ENCODE measurements around the gene IRF5. TPM values are rescaled to one million over a fixed set of nuclear protein-coding genes. Genes with fewer than 3 reads are reported as not detected.
A peak's percentile ranks its signal among the peaks of the same experiment; 100 is the strongest.

The IRF5 gene
- total and polyA plus RNA-seq, 2 donors (not counting 1 experiment from before 2014, with no cell fraction given): 91.3 to 135 TPM

GRCh38 chr7:128988372-128988771 is 50.6 kb downstream of the IRF5 start:
- H3K9me3 ChIP-seq (ENCODE audit: control extremely low read depth in 1 of 3, control insufficient read depth in 2 of 3, insufficient read depth in 1 of 3, low read length in 2 of 3): no peaks in the 10 kb centered on the region
- no peak overlapping the region for H3K4me2 ChIP-seq (replicated peaks; ENCODE audit: low read depth, low read length, poor library complexity, severe bottlenecking)
- peak overlapping the region; percentile 34 for H3K27ac Mint-ChIP-seq
- no peak overlapping the region for H3K4me3 ChIP-seq (ENCODE audit: control extremely low read depth in 1 of 5, extremely low read depth in 1 of 5, insufficient read depth in 1 of 5, low read depth in 2 of 5, low read length in 4 of 5)
- peaks cover 27 to 87% of the 10 kb centered on the region in 2 experiments for H3K36me3 ChIP-seq (replicated peaks in 1 of 2; ENCODE audit: control extremely low read depth in 1 of 2, control insufficient read depth in 1 of 2, extremely low read depth in 1 of 2, insufficient read depth in 2 of 2, low read length in 1 of 2)
- POLR2A ChIA-PET: no interaction called here
- no peaks in the 10 kb centered on the region for H3K4me1 ChIP-seq (ENCODE audit: control insufficient read depth in 2 of 2, insufficient read depth in 2 of 2, low read length in 2 of 2)
- H3K4me3 Mint-ChIP-seq: no peak overlapping the region
- TF ChIP-seq EZH2 (IDR thresholded peaks at IDR 0.05; ENCODE audit: borderline replicate concordance, insufficient read depth, low read depth, low read length, poor library complexity, severe bottlenecking): no peak
- no peak for TF ChIP-seq CTCF (IDR thresholded peaks at IDR 0.05)
- no peaks in the 10 kb centered on the region for H4K20me1 ChIP-seq (ENCODE audit: control insufficient read depth, insufficient read depth, low read length, poor library complexity, severe bottlenecking)
- H3K9ac ChIP-seq (ENCODE audit: low read length): no peak overlapping the region
- no peaks in the 10 kb centered on the region for H3K9me3 Mint-ChIP-seq (ENCODE audit: insufficient read depth)
- no peaks in the 10 kb centered on the region for H3K27me3 ChIP-seq (replicated peaks in 1 of 4; ENCODE audit: control extremely low read depth in 1 of 4, control insufficient read depth in 3 of 4, insufficient read depth in 4 of 4, low read length in 3 of 4)
- no peak overlapping the region for H3K27ac ChIP-seq (ENCODE audit: low read length in 2 of 2)
- H2AFZ ChIP-seq (ENCODE audit: insufficient read depth, low read depth, low read length, poor library complexity, severe bottlenecking): no peak overlapping the region
- CTCF ChIA-PET: no interaction called here
- ATAC-seq (ENCODE audit: low read depth): no peak
- intact Hi-C loops (cut with micrococcal nuclease): no loop called here
- H3K4me1 Mint-ChIP-seq: no peaks in the 10 kb centered on the region
- no peaks in the 10 kb centered on the region for H3K79me2 ChIP-seq (ENCODE audit: control insufficient read depth, insufficient read depth, low read length)
- DNase-seq: no peak
- no peaks in the 10 kb centered on the region for H3K27me3 Mint-ChIP-seq

- Histone ChIP-seq H3K79me2 (ENCODE audit: control insufficient read depth, insufficient read depth, low read length) (no peaks in the 10 kb centered on the region), H3K4me1 (ENCODE audit: control insufficient read depth in 2 of 2, insufficient read depth in 2 of 2, low read length in 2 of 2) (no peaks in the 10 kb centered on the region), H2AFZ (ENCODE audit: insufficient read depth, low read depth, low read length, poor library complexity, severe bottlenecking) (no peak overlapping the region), H3K4me2 (replicated peaks; ENCODE audit: low read depth, low read length, poor library complexity, severe bottlenecking) (no peak overlapping the region), H3K36me3 (replicated peaks in 1 of 2; ENCODE audit: control extremely low read depth in 1 of 2, control insufficient read depth in 1 of 2, extremely low read depth in 1 of 2, insufficient read depth in 2 of 2, low read length in 1 of 2) (peaks cover 29 to 88% of the 10 kb centered on the region in 2 experiments), H3K9ac (ENCODE audit: low read length) (no peak overlapping the region), H3K27me3 (replicated peaks in 1 of 4; ENCODE audit: control extremely low read depth in 1 of 4, control insufficient read depth in 3 of 4, insufficient read depth in 4 of 4, low read length in 3 of 4) (no peaks in the 10 kb centered on the region), H3K9me3 (ENCODE audit: control extremely low read depth in 1 of 3, control insufficient read depth in 2 of 3, insufficient read depth in 1 of 3, low read length in 2 of 3) (no peaks in the 10 kb centered on the region), H4K20me1 (ENCODE audit: control insufficient read depth, insufficient read depth, low read length, poor library complexity, severe bottlenecking) (no peaks in the 10 kb centered on the region), H3K27ac (ENCODE audit: low read length in 2 of 2) (no peak overlapping the region), H3K4me3 (ENCODE audit: control extremely low read depth in 1 of 5, extremely low read depth in 1 of 5, insufficient read depth in 1 of 5, low read depth in 2 of 5, low read length in 4 of 5) (no peak overlapping the region)
- CTCF ChIA-PET: no interaction called here
- Mint-ChIP-seq H3K27ac (no peak overlapping the region), H3K9me3 (ENCODE audit: insufficient read depth) (no peaks in the 10 kb centered on the region), H3K4me1 (no peaks in the 10 kb centered on the region), H3K4me3 (no peak overlapping the region), H3K27me3 (no peaks in the 10 kb centered on the region)
- ATAC-seq (ENCODE audit: low read depth) (no peak), DNase-seq (no peak)
- TF ChIP-seq CTCF (IDR thresholded peaks at IDR 0.05) (no peak), EZH2 (IDR thresholded peaks at IDR 0.05; ENCODE audit: borderline replicate concordance, insufficient read depth, low read depth, low read length, poor library complexity, severe bottlenecking) (no peak)
- POLR2A ChIA-PET: no interaction called here
- 95% methylated on average over 7 of the region's 9 CpGs for WGBS (ENCODE audit: insufficient coverage)
- intact Hi-C loops (cut with micrococcal nuclease): no loop called here
Measured at GRCh38 chr7:128989961-128990360, 52.2 kb downstream of the IRF5 start.

All from B cell (primary cell).